Right atrium auricular region (tissue), 2 donors: ENCODE data around the gene RPS3. TPM values are rescaled to one million over a fixed set of nuclear protein-coding genes. Genes with fewer than 3 reads are reported as not detected.

Experiments used
- DNase-seq: peaks from one replicate; pipeline ENCODE4 v3.0.0-alpha.2; 2019; ENCODE audit warnings: low spot score
- H3K27ac ChIP-seq, 2 donors: fragments of 200-600 bp; sonication (generic); 1 replicate in 1 of 2; 2 replicates in 1 of 2; pipeline ENCODE4 v1.5.1; 2016 to 2019
- H3K27me3 ChIP-seq, 2 donors: fragments of 200-600 bp; sonication (generic); one replicate each; pipeline versions ENCODE4 v1.5.1 to v1.6.0; 2017 to 2019
- H3K36me3 ChIP-seq: fragments of 200-600 bp; sonication (generic); one replicate; pipeline ENCODE4 v1.5.1; 2016
- H3K4me1 ChIP-seq, 2 donors: fragments of 200-600 bp; sonication (generic); one replicate each; pipeline versions ENCODE4 v1.5.1 to v1.6.0; 2017 to 2019
- H3K4me3 ChIP-seq, 2 donors: fragments of 200-600 bp; sonication (generic); 1 replicate in 1 of 2; 2 replicates in 1 of 2; pipeline ENCODE4 v1.5.1; 2017 to 2019; ENCODE audit warnings: mild to moderate bottlenecking in 1 of 2, moderate library complexity in 1 of 2
- H3K9me3 ChIP-seq, 2 donors: fragments of 200-600 bp; sonication (generic); one replicate each; pipeline ENCODE4 v1.5.1; 2019
- CTCF ChIP-seq, 2 donors: fragments of 200-600 bp; sonication (generic); IDR thresholded peaks; one replicate each; pipeline ENCODE4 v1.5.1; 2019; ENCODE audit warnings: antibody characterized with exemption in 2 of 2
- total RNA-seq, 2 donors: library from RNA; depleted of rRNA; stranded (reverse); fragments of >200 nt; gene quantifications; one replicate each; pipeline ENCODE4 v1.1.0, GENCODE V29; 2016

The RPS3 gene
- total RNA-seq, 2 donors from 2014 or later = 391 to 983 TPM

DNA sequence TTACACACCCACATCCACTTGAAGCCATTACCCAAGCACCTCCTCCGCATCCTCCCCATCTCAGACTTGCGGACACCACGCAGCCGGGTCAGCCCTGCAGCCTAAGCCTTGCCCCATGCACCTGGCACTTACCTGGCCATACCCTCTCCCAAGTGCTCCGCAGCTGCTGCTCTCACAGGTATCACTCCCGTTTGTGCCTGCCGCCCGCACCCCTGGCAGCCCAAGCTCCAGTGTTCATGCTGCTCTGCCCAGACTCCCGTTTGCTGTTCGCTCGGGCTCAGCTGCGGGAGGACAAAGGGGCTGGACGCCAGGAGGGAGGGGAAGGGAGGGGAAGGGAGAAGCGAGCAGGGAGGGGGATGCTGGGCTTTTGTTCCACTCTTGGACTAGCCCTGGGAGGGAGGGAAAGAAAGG lies 33.6 kb downstream of the RPS3 start, which contains the start of gene KLHL35:
KLHL35 (minus strand) TSS at position 293 of the 411 bp plus-strand sequence. CDS start 2,574 bp downstream, outside the sequence.
- peaks cover 0 to 9% of the 10 kb centered on the region in 2 donors for H3K27me3 ChIP-seq
- no peak for TF ChIP-seq CTCF (IDR thresholded peaks at IDR 0.05)
- no peak for DNase-seq

GRCh38 chr11:75433443-75433842 lies 34.1 kb downstream of the RPS3 start:
- Histone ChIP-seq H3K27ac (no peak overlapping the region), H3K27me3 (peaks cover 0 to 9% of the 10 kb centered on the region in 2 donors), H3K4me3 (no peak overlapping the region), H3K9me3 (peaks cover 0 to 6% of the 10 kb centered on the region in 2 donors), H3K36me3 (no peaks in the 10 kb centered on the region), H3K4me1 (peaks cover 0 to 12% of the 10 kb centered on the region in 2 donors)
- TF ChIP-seq CTCF (IDR thresholded peaks at IDR 0.05) = no peak
- no peak for DNase-seq

More for the DNA sequence above, 33.6 kb downstream of the RPS3 start, which contains the start of gene KLHL35:
- peaks cover 0 to 6% of the 10 kb centered on the region in 2 donors for H3K9me3 ChIP-seq
- H3K27ac ChIP-seq = no peak within 1 kb of the TSS
- peaks cover 0 to 12% of the 10 kb centered on the region in 2 donors for H3K4me1 ChIP-seq
- H3K4me3 ChIP-seq = no peak within 1 kb of the TSS
- H3K36me3 ChIP-seq = no peaks in the 10 kb centered on the region

DNA sequence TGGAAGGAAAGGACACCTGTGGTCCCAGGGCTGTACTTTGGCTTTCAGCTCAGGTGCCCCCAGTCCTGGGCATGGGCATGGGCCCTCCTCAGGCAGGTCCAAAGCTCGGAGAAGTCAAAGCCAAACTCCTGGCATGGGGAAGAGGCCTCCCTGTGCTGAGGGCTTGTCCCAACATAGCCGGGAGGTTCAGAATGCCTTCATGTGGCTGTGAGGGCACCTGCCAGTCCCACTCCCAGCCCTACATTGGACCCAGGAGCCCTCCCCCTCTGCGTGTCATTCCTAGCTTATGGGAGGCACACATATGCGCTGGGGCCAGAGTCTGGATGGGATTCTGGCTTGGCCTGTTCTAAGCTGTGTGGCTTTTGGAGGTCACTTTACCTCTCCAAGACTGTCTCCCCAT lies 34.7 kb downstream of the RPS3 start:
- H3K4me1 ChIP-seq = peaks cover 0 to 12% of the 10 kb centered on the region in 2 donors
- H3K9me3 ChIP-seq = peaks cover 0 to 6% of the 10 kb centered on the region in 2 donors
- no peak overlapping the region for H3K27ac ChIP-seq
- peaks cover 0 to 9% of the 10 kb centered on the region in 2 donors for H3K27me3 ChIP-seq
- H3K4me3 ChIP-seq = no peak overlapping the region
- TF ChIP-seq CTCF (IDR thresholded peaks at IDR 0.05) = no peak
- no peak for DNase-seq
- H3K36me3 ChIP-seq = no peaks in the 10 kb centered on the region

DNA sequence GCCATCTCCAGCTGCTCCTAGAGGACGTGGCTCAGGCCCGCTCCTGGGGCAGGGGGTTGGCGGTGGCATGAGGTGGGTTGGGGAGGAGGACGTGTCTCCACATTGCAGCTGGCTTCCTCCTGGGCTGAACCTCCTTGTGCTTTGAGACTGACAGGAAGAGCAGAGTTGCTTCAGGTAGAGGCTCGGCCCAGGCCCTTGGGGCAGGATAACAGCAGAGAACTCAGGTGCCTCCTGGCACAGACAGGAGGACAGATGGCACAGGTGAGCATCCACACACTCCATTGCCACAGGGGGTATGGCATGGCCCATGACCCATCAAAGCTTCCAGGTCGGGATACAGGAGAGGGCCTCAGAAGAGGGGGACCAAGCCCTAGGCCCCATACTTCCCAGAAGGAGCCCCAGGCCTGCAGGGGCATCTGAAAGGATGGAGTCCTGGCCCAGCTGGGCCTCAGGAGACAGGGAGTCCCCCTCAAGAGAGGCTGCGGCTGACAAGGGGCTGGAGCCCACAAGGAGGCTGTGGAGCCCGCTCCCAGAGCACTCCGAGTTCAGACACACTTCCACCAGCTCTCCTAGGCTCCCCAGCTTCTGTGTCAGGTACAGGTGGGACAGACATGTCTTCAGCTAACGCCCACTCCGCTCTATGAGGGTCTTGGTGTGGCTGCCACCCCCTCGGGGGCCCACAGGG lies 35.7 kb downstream of the RPS3 start:
- DNase-seq = no peak
- H3K27me3 ChIP-seq = peaks cover 0 to 9% of the 10 kb centered on the region in 2 donors

DNA sequence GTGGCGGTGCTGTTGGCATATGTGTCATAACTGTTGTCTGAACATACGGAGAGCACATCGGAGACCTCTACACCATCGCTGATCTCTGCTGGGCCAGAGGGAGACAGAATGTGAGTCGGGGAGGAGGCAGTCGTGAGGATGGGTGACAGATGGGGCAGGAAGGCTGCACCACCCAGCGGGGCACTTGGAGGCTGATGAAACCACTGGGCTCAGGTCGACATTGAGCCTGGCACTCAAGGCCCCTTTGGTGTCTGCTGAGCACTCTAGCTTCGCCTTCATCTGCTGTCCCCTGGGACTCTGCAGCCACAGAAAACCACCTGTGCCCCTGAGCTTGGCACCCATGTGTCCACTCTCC lies 36.2 kb downstream of the RPS3 start:
- TF ChIP-seq CTCF (IDR thresholded peaks at IDR 0.05) = no peak

More for the DNA sequence above, 35.7 kb downstream of the RPS3 start:
- Histone ChIP-seq H3K27ac (no peak overlapping the region), H3K4me3 (no peak overlapping the region), H3K4me1 (peaks cover 0 to 7% of the 10 kb centered on the region in 2 donors), H3K9me3 (no peaks in the 10 kb centered on the region), H3K36me3 (no peaks in the 10 kb centered on the region)
- no peak for TF ChIP-seq CTCF (IDR thresholded peaks at IDR 0.05)

More for the DNA sequence above, 36.2 kb downstream of the RPS3 start:
- peaks cover 0 to 9% of the 10 kb centered on the region in 2 donors for H3K27me3 ChIP-seq
- peaks cover 0 to 4% of the 10 kb centered on the region in 2 donors for H3K4me1 ChIP-seq
- DNase-seq = no peak
- H3K27ac ChIP-seq = no peak overlapping the region
- H3K9me3 ChIP-seq = no peaks in the 10 kb centered on the region
- H3K4me3 ChIP-seq = no peak overlapping the region
- no peaks in the 10 kb centered on the region for H3K36me3 ChIP-seq
